ENCODE data around the gene PHC2.

DNA sequence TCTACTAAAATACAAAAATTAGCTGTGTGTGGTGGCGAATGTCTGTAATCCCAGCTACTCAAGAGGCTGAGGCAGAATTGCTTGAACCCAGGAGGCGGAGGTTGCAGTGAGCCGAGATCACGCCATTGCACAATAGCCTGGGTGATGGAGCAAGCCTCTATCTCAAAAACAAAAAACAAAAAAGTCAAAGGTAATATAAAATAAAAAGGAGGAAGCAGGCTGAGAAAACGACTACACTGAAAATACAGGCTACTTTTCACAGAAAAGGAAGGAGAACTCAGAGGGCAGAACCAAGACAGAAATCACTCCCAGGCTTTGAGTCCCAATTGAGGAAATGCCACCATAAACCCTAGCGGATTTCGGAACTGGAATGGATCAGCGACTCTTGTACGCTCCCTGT, 104.1 kb downstream of the PHC2 start:
- TF ChIP-seq, protein P1, sequence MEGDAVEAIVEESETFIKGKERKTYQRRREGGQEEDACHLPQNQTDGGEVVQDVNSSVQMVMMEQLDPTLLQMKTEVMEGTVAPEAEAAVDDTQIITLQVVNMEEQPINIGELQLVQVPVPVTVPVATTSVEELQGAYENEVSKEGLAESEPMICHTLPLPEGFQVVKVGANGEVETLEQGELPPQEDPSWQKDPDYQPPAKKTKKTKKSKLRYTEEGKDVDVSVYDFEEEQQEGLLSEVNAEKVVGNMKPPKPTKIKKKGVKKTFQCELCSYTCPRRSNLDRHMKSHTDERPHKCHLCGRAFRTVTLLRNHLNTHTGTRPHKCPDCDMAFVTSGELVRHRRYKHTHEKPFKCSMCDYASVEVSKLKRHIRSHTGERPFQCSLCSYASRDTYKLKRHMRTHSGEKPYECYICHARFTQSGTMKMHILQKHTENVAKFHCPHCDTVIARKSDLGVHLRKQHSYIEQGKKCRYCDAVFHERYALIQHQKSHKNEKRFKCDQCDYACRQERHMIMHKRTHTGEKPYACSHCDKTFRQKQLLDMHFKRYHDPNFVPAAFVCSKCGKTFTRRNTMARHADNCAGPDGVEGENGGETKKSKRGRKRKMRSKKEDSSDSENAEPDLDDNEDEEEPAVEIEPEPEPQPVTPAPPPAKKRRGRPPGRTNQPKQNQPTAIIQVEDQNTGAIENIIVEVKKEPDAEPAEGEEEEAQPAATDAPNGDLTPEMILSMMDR (IDR thresholded peaks at IDR 0.05; ENCODE audit: poor library complexity, severe bottlenecking) = no peak
- TF ChIP-seq, protein P2, sequence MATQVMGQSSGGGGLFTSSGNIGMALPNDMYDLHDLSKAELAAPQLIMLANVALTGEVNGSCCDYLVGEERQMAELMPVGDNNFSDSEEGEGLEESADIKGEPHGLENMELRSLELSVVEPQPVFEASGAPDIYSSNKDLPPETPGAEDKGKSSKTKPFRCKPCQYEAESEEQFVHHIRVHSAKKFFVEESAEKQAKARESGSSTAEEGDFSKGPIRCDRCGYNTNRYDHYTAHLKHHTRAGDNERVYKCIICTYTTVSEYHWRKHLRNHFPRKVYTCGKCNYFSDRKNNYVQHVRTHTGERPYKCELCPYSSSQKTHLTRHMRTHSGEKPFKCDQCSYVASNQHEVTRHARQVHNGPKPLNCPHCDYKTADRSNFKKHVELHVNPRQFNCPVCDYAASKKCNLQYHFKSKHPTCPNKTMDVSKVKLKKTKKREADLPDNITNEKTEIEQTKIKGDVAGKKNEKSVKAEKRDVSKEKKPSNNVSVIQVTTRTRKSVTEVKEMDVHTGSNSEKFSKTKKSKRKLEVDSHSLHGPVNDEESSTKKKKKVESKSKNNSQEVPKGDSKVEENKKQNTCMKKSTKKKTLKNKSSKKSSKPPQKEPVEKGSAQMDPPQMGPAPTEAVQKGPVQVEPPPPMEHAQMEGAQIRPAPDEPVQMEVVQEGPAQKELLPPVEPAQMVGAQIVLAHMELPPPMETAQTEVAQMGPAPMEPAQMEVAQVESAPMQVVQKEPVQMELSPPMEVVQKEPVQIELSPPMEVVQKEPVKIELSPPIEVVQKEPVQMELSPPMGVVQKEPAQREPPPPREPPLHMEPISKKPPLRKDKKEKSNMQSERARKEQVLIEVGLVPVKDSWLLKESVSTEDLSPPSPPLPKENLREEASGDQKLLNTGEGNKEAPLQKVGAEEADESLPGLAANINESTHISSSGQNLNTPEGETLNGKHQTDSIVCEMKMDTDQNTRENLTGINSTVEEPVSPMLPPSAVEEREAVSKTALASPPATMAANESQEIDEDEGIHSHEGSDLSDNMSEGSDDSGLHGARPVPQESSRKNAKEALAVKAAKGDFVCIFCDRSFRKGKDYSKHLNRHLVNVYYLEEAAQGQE (IDR thresholded peaks at IDR 0.05; ENCODE audit: borderline replicate concordance) = no peak
- TF ChIP-seq POLR2AphosphoS5 (IDR thresholded peaks at IDR 0.05) = no peak
- TF ChIP-seq EP300 (conservative IDR thresholded peaks at IDR 0.05; ENCODE audit: poor library complexity, severe bottlenecking) = no peak
- no peak for TF ChIP-seq EZH2 (IDR thresholded peaks at IDR 0.05; ENCODE audit: borderline replicate concordance, insufficient read depth, low read length, poor library complexity, severe bottlenecking)
- no peak for TF ChIP-seq RAD21 (conservative IDR thresholded peaks at IDR 0.05)
- no peak for TF ChIP-seq MXI1 (conservative IDR thresholded peaks at IDR 0.05; ENCODE audit: poor library complexity, severe bottlenecking)
- TF ChIP-seq TAF1 (IDR thresholded peaks at IDR 0.05; ENCODE audit: low read depth) = no peak
- no peak for TF ChIP-seq SMC3 (conservative IDR thresholded peaks at IDR 0.05; ENCODE audit: poor library complexity)

Measured in neural cell (in vitro differentiated cells).